ENCODE data around the gene KAZN.

KAZN gene

DNA sequence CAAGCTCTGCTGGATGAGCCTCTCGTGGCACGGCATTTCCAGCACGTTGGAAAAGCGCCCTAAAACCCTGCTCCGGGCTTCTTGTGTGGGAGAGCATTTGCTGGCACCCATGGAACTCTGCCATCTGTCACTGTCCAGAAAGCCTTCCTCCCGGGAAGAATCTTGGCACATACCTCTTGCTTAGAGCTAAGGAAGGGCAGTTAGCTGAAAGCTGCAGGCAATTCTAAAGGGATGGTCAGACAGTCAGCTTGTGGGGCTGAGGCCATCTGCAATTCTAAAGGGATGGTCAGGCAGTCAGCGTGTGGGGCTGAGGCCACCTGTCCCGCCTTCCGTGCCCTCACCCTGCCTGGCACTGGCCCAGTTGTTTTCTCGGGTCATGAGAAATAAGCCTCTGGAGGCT, 416.0 kb downstream of the KAZN start:
- Histone ChIP-seq H3K4me3 (replicated peaks; ENCODE audit: low read depth, low read length) (no peak overlapping the region), H3K36me3 (ENCODE audit: control insufficient read depth, insufficient read depth, low read length) (no peaks in the 10 kb centered on the region), H3K27me3 (replicated peaks; ENCODE audit: control insufficient read depth, insufficient read depth, low read length) (no peaks in the 10 kb centered on the region; the same call in 1 of the 2 replicates)
- TF ChIP-seq, protein P1, sequence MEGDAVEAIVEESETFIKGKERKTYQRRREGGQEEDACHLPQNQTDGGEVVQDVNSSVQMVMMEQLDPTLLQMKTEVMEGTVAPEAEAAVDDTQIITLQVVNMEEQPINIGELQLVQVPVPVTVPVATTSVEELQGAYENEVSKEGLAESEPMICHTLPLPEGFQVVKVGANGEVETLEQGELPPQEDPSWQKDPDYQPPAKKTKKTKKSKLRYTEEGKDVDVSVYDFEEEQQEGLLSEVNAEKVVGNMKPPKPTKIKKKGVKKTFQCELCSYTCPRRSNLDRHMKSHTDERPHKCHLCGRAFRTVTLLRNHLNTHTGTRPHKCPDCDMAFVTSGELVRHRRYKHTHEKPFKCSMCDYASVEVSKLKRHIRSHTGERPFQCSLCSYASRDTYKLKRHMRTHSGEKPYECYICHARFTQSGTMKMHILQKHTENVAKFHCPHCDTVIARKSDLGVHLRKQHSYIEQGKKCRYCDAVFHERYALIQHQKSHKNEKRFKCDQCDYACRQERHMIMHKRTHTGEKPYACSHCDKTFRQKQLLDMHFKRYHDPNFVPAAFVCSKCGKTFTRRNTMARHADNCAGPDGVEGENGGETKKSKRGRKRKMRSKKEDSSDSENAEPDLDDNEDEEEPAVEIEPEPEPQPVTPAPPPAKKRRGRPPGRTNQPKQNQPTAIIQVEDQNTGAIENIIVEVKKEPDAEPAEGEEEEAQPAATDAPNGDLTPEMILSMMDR (IDR thresholded peaks at IDR 0.05; ENCODE audit: insufficient read depth, low read length, poor library complexity, severe bottlenecking), result no peak
- DNase-seq (ENCODE audit: extremely low read depth, insufficient read length), result no peak

DNA sequence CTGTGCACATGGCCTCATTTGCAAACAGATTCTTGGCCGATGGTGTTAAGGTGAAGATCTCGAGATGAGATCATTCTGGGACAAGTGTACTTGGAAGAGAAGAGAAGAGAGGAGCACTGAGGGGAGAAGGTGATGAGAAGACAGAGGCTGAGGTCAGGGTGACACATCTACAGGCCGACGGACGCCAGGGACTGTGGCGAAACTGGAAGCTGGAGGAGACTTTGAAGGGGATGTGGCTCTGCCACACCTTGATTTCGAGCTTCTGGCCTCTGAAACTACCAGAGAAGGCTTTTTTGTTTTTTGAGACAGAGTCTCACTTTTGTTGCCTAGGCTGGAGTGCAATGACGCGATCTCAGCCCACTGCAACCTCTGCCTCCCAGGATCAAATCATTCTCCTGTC, 417.5 kb downstream of the KAZN start:
- H3K36me3 ChIP-seq (ENCODE audit: control insufficient read depth, insufficient read depth, low read length), result no peaks in the 10 kb centered on the region
- no peak for DNase-seq (ENCODE audit: extremely low read depth, insufficient read length)
- no peaks in the 10 kb centered on the region; the same call in 1 of the 2 replicates for H3K27me3 ChIP-seq (replicated peaks; ENCODE audit: control insufficient read depth, insufficient read depth, low read length)
- no peak overlapping the region for H3K4me3 ChIP-seq (replicated peaks; ENCODE audit: low read depth, low read length)
- TF ChIP-seq, protein P1 (IDR thresholded peaks at IDR 0.05; ENCODE audit: insufficient read depth, low read length, poor library complexity, severe bottlenecking), result no peak

DNA sequence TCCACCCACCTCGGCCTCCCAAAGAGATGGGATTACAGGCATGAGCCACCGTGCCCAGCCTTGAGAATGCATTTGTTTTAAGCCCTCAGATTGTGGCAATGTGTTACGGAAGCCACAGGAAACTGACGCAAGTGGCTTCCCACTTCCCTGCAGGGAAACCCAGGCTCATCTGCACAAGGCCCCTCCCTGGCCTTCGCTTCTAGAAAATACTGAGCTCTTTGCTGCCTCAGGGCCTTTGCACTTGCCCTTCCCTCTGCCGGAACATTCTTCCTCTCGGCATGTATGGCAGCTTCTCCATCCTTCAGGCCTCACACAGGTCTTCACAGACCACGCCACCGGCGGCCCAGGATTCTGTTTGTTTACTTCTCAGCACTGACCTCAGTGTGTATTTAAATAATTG, 418.0 kb downstream of the KAZN start:
- Histone ChIP-seq H3K4me3 (replicated peaks; ENCODE audit: low read depth, low read length) (no peak overlapping the region), H3K36me3 (ENCODE audit: control insufficient read depth, insufficient read depth, low read length) (no peaks in the 10 kb centered on the region), H3K27me3 (replicated peaks; ENCODE audit: control insufficient read depth, insufficient read depth, low read length) (no peaks in the 10 kb centered on the region; the same call in 1 of the 2 replicates)
- TF ChIP-seq, protein P1 (IDR thresholded peaks at IDR 0.05; ENCODE audit: insufficient read depth, low read length, poor library complexity, severe bottlenecking), result no peak
- no peak for DNase-seq (ENCODE audit: extremely low read depth, insufficient read length)

DNA sequence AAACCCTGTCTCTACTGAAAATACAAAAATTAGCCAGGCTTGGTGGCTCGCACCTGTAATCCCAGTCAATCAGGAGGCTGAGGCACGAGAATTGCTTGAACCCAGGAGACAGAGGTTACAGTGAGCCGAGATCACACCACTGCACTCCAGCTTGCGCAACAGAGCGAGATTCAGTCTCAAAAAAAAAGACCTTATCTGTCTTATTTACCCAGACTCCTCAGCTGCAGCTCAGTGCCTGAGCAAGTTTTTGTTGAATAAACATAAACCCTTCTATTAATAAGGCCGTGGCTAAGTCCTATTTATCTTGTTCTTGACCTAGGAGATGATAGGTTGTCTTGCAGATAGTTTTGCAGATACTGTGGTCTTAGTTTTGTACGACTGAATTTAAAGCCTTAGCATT, 418.6 kb downstream of the KAZN start:
- TF ChIP-seq, protein P1 (IDR thresholded peaks at IDR 0.05; ENCODE audit: insufficient read depth, low read length, poor library complexity, severe bottlenecking), result no peak
- no peak overlapping the region for H3K4me3 ChIP-seq (replicated peaks; ENCODE audit: low read depth, low read length)
- DNase-seq (ENCODE audit: extremely low read depth, insufficient read length), result no peak
- no peaks in the 10 kb centered on the region; the same call in 1 of the 2 replicates for H3K27me3 ChIP-seq (replicated peaks; ENCODE audit: control insufficient read depth, insufficient read depth, low read length)
- no peaks in the 10 kb centered on the region for H3K36me3 ChIP-seq (ENCODE audit: control insufficient read depth, insufficient read depth, low read length)

DNA sequence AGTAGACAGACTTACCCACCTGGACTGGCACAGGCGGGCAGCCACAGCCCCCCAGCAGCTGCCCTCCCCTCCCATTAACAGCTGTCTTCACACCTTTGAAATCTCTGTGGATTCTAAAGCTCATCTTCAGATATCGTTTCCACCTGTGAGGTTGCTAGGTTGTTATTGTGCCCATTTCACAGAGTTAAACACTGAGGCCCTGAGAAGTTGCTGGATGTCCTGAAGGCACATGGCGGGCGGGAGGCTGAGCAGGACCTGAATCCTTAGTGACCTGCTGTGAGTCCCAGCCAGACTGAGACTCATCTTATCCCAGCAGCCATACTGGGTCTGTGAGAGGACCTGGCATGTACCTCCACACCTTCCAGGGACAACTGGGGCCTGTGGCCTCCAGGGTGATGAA, 420.3 kb downstream of the KAZN start:
- TF ChIP-seq, protein P1 (IDR thresholded peaks at IDR 0.05; ENCODE audit: insufficient read depth, low read length, poor library complexity, severe bottlenecking), result no peak
- Histone ChIP-seq H3K4me3 (replicated peaks; ENCODE audit: low read depth, low read length) (no peak overlapping the region), H3K27me3 (replicated peaks; ENCODE audit: control insufficient read depth, insufficient read depth, low read length) (no peaks in the 10 kb centered on the region; the same call in 1 of the 2 replicates), H3K36me3 (ENCODE audit: control insufficient read depth, insufficient read depth, low read length) (no peaks in the 10 kb centered on the region)
- DNase-seq (ENCODE audit: extremely low read depth, insufficient read length), result no peak
